Smooth muscle cell of the pulmonary artery (primary cell): Measurements from ENCODE around the gene OTOG. TPM values are rescaled to one million over a fixed set of nuclear protein-coding genes. Genes with fewer than 3 reads are reported as not detected.

Experiments used
- total RNA-seq: library from RNA; depleted of rRNA; stranded (reverse); fragments of >200 nt; gene quantifications from 2 replicates; pipeline ENCODE4 v1.2.3, GENCODE V29; 2014

The OTOG gene
- not detected in 2 replicates for total RNA-seq

DNA sequence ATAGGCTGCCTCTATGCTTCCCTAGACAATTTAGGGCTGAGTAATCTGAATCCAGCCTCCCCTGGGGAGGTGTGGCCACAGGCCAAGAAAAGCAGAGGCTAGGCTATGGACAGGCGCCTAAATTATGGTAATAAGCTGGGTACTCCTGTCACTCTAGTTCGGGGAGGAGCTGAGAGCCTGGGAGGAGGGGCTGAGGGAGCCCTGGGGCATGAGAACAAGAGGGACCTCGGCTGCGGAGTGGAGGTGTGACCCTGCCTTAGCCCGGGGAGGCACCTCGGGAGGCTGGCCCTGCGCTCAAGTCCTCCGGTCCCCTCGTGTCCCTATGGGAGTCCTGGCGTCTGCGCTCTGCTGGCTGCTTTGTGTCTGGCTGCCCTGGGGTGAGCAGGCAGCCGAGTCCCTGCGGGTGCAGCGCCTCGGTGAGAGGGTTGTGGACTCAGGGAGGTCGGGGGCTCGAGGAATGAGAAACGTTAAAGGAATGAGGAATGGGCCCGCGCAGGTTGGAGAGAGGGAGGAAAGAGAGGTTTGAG is at the start of gene OTOG:
TSS of gene OTOG (plus strand) at position 209 of the 527 bp plus-strand sequence. CDS start at position 323, 114 bp downstream.

GRCh38 chr11:17544181-17544622 is 2.9 kb upstream of the OTOG start, which contains the start of gene USH1C:
USH1C (minus strand) TSS chr11:17544416; CDS start chr11:17544307, 109 bp downstream.

Other genes with a start within 250 kb of the OTOG start
- gene NCR3LG1, start 195.5 kb upstream of the OTOG start, total RNA-seq: 3.5 and 8.4 TPM in 2 replicates
- 0.07 TPM in 1 of 2 replicates, not detected in the other for gene KCNJ11, start 158.6 kb upstream of the OTOG start, total RNA-seq
- gene ABCC8, start 70.4 kb upstream of the OTOG start, total RNA-seq: not detected in 2 replicates
- not detected in 2 replicates for gene USH1C, start 2.8 kb upstream of the OTOG start, total RNA-seq
- not detected in 2 replicates for gene MYOD1, start 172.3 kb downstream of the OTOG start, total RNA-seq
- 0.20 TPM in 1 of 2 replicates, not detected in the other for gene KCNC1, start 187.5 kb downstream of the OTOG start, total RNA-seq